ENCODE data around the gene ARPC5L. TPM values are rescaled to one million over a fixed set of nuclear protein-coding genes. Genes with fewer than 3 reads are reported as not detected.
"Not testable (repeated sequence)": the region's sequence is repeated elsewhere in the genome, so short reads cannot be mapped to it uniquely, and the experiment has no call there.

Gene ARPC5L
- total RNA-seq, 1 experiment from 2014 or later, result 54.5 TPM

GRCh38 chr9:124913378-124913777, 51.4 kb downstream of the ARPC5L start:
- Histone ChIP-seq H2AFZ (ENCODE audit: low read length) (no peak overlapping the region), H3K79me2 (ENCODE audit: low read length) (no peaks in the 10 kb centered on the region), H3K9me2 (replicated peaks; ENCODE audit: low read length) (no peaks in the 10 kb centered on the region), H3K27ac (ENCODE audit: low read length) (no peak overlapping the region), H3K36me3 (ENCODE audit: low read depth, low read length) (no peaks in the 10 kb centered on the region), H3K9ac (ENCODE audit: low read length) (no peak overlapping the region), H3K9me3 (ENCODE audit: low read length) (no peaks in the 10 kb centered on the region), H3F3A (ENCODE audit: low read length, unreplicated experiment) (no peaks in the 10 kb centered on the region), H4K20me1 (ENCODE audit: low read length) (no peaks in the 10 kb centered on the region), H3K4me1 (ENCODE audit: insufficient read depth, low read length) (no peaks in the 10 kb centered on the region), H3K27me3 (ENCODE audit: low read length) (no peaks in the 10 kb centered on the region), H3K4me2 (ENCODE audit: low read length) (no peak overlapping the region), H3K4me3 (ENCODE audit: low read length) (no peak overlapping the region)
- ChIA-PET CTCF (no interaction called here), POLR2A (ENCODE audit: unreplicated experiment) (no interaction called here)
- no TSS peak for BruUV-seq (replicated peaks)
- ATAC-seq, result no peak
- no peak for TF ChIP-seq CTCF (conservative IDR thresholded peaks at IDR 0.05; ENCODE audit: low read depth, low read length)
- no peak for TF ChIP-seq EZH2phosphoT487 (IDR thresholded peaks at IDR 0.05; ENCODE audit: borderline replicate concordance, low read length)
- TF ChIP-seq EZH2 (IDR thresholded peaks at IDR 0.05; ENCODE audit: low read length, unreplicated experiment), result no peak
- intact Hi-C loops (cut with micrococcal nuclease), result no loop called here
- DNase-seq, result no peak

- no peaks in the 10 kb centered on the region for H3K27me3 ChIP-seq (ENCODE audit: low read length)
- no peaks in the 10 kb centered on the region for H4K20me1 ChIP-seq (ENCODE audit: low read length)
- no TSS peak for BruUV-seq (replicated peaks)
- no peak overlapping the region for H3K4me2 ChIP-seq (ENCODE audit: low read length)
- H2AFZ ChIP-seq (ENCODE audit: low read length), result no peak overlapping the region
- ATAC-seq (no peak), DNase-seq (no peak)
- ChIA-PET POLR2A (ENCODE audit: unreplicated experiment) (no interaction called here), CTCF (no interaction called here)
- intact Hi-C loops (cut with micrococcal nuclease), result no loop called here
- no peak overlapping the region for H3K27ac ChIP-seq (ENCODE audit: low read length)
- H3K9ac ChIP-seq (ENCODE audit: low read length), result no peak overlapping the region
- H3F3A ChIP-seq (ENCODE audit: low read length, unreplicated experiment), result no peaks in the 10 kb centered on the region
- H3K9me3 ChIP-seq (ENCODE audit: low read length), result no peaks in the 10 kb centered on the region
- H3K9me2 ChIP-seq (replicated peaks; ENCODE audit: low read length), result no peaks in the 10 kb centered on the region
- no peaks in the 10 kb centered on the region for H3K79me2 ChIP-seq (ENCODE audit: low read length)
- H3K36me3 ChIP-seq (ENCODE audit: low read depth, low read length), result no peaks in the 10 kb centered on the region
- no peak for TF ChIP-seq EZH2 (IDR thresholded peaks at IDR 0.05; ENCODE audit: low read length, unreplicated experiment)
- no peak for TF ChIP-seq EZH2phosphoT487 (IDR thresholded peaks at IDR 0.05; ENCODE audit: borderline replicate concordance, low read length)
- TF ChIP-seq CTCF (conservative IDR thresholded peaks at IDR 0.05; ENCODE audit: low read depth, low read length), result no peak
- no peaks in the 10 kb centered on the region for H3K4me1 ChIP-seq (ENCODE audit: insufficient read depth, low read length)
- no peak overlapping the region for H3K4me3 ChIP-seq (ENCODE audit: low read length)
Measured at GRCh38 chr9:124914753-124915405, 52.9 kb downstream of the ARPC5L start.

GRCh38 chr9:124920394-124920793, 58.5 kb downstream of the ARPC5L start:
- ATAC-seq; H3K9ac ChIP-seq (ENCODE audit: low read length); H3F3A ChIP-seq (ENCODE audit: low read length, unreplicated experiment); H3K4me1 ChIP-seq (ENCODE audit: insufficient read depth, low read length); DNase-seq; POLR2A ChIA-PET (ENCODE audit: unreplicated experiment); H3K36me3 ChIP-seq (ENCODE audit: low read depth, low read length); H3K27ac ChIP-seq (ENCODE audit: low read length); H3K79me2 ChIP-seq (ENCODE audit: low read length); H3K9me3 ChIP-seq (ENCODE audit: low read length); H3K9me2 ChIP-seq (replicated peaks; ENCODE audit: low read length); H3K4me2 ChIP-seq (ENCODE audit: low read length); H4K20me1 ChIP-seq (ENCODE audit: low read length); H2AFZ ChIP-seq (ENCODE audit: low read length); intact Hi-C loops (cut with micrococcal nuclease); BruUV-seq (replicated peaks); CTCF ChIA-PET; H3K27me3 ChIP-seq (ENCODE audit: low read length); H3K4me3 ChIP-seq (ENCODE audit: low read length): not testable (repeated sequence)

Other genes starting within 250 kb of the ARPC5L start
- 0.77 and 1.6 TPM in 2 replicates for gene NR6A1, start 90.8 kb upstream of the ARPC5L start, total RNA-seq (2014; rRNA removed)
- 3.4 and 4.7 TPM in 2 replicates for gene OLFML2A, start 85.0 kb upstream of the ARPC5L start, total RNA-seq (2014; rRNA removed)
- gene WDR38, start 8.7 kb upstream of the ARPC5L start, total RNA-seq (2014; rRNA removed), result not detected in 2 replicates
- 1,981 and 2,242 TPM in 2 replicates for gene RPL35, start 173 bp upstream of the ARPC5L start, total RNA-seq (2014; rRNA removed)
- gene GOLGA1, start 79.0 kb downstream of the ARPC5L start, total RNA-seq (2014; rRNA removed), result 8.6 and 13.2 TPM in 2 replicates

Measured in PC-3 (cell line).